Glomerular visceral epithelial cell (primary cell): Measurements from ENCODE around the gene ZSWIM5.
"Not testable (repeated sequence)": the region's sequence is repeated elsewhere in the genome, so short reads cannot be mapped to it uniquely, and the experiment has no call there.

Experiments used
- DNase-seq: peaks from one replicate; pipeline ENCODE4 v3.0.0-alpha.2; 2016; ENCODE audit errors: extremely low spot score

Gene ZSWIM5

GRCh38 chr1:45003741-45004140 is 202.7 kb downstream of the ZSWIM5 start:
- no peak for DNase-seq

DNA sequence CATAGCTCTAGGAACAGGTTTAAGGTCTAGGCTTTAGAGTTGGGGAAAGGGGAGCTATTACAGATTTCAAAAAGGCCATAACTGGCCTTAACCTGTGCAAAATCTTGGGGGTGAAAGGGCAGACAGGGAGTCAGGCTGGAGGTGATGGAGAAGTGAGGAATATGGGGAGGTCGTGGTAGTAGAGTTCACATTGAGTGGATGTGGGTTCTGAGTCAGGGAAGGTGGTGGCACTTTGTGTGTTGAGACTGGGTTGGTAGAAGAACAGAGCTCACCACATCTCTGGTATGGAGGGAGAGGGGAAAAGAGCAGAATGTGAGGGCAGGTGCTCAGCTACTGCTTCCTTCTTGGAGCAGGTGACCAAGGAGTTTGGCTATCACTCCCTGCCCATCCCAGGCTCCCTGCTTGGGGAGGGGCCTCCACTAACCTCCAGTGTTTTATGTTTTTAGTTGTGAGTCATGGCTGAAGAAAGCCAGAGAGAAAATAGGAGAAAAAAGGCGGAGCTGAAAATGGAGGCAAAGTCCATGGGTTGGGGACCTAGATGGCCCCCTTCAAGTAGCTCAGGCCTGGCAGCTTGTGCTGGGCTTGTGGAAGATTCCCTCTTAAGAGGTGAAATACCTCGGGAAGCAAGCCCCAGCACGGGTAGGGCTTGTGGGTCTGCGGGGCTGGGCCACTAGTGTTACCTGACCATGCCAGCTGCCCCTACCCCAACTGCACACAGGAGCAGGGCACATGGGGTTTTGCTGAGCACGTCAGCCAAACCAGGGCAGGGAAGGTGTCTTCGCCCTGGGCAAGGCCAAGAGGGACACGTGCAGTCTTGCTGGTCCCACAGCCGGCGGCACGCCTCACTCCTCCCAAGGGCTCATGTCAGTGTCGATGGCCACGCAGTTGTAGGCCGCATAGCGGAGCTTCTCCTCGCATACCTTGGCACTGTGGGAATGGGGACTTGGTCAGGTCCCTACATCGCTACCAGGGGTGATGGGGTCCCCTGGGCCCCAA is 203.5 kb downstream of the ZSWIM5 start:
- no peak for DNase-seq

DNA sequence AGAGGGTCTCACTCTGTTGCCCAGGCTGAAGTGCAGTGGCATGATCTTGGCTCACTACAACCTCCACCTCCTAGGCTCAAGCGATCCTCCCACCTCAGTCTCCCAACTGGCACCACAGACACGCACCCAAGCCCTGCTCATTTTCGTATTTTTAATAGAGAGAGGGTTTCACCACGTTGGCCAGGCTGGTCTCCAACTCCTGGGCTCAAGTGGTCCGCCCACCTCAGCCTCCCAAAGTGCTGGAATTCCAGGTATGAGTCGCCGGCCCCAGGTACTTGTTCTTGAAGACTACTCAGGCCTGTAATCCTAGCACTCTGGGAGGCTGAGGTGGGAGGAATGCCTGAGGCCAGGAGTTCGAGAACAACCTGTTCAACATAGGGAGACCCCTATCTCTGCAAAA is 204.8 kb downstream of the ZSWIM5 start:
- DNase-seq = not testable (repeated sequence)

DNA sequence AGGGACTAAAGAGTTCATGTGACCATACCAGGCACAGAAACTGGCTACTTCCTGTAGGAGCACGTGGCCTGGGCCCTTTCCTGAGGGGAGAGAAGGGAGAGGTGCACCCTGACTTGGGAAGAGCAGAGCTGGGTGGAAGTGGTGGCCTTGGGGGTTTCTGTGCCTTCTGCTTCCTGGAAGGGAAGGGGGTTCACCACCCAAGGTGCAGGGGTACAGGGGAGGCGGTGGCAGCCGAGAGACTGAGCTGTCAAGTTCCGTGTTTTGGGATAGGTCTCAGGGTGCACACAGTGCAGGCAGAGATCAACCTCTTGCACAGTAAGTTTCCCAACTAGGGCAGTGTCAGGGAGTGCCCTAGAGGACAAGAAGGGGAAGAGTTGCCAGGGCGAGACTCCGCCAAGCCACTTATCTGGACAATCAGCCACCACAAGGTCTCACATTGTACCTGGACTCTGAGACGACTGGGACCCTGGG is 205.4 kb downstream of the ZSWIM5 start:
- DNase-seq = no peak

DNA sequence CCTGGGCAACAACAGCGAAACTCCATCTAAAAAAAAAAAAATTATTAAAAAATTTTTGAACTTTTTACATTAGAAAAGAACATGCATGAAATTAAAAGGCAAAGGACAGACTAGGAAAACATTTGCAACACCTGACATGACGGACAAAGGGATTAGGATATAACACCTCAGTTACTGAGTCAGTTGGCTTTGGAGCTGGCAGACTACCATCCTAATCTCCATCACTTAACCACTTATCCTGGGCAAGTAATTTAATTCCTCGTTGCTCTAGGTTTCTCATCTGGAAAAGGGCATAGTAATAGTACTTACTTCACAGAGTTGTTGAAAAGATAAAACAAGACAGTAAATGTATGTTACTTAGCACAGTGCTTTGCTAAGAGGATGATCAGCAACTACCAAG is 207.2 kb downstream of the ZSWIM5 start:
- DNase-seq = no peak

GRCh38 chr1:44995467-44996238 is 210.8 kb downstream of the ZSWIM5 start:
- DNase-seq = no peak

DNA sequence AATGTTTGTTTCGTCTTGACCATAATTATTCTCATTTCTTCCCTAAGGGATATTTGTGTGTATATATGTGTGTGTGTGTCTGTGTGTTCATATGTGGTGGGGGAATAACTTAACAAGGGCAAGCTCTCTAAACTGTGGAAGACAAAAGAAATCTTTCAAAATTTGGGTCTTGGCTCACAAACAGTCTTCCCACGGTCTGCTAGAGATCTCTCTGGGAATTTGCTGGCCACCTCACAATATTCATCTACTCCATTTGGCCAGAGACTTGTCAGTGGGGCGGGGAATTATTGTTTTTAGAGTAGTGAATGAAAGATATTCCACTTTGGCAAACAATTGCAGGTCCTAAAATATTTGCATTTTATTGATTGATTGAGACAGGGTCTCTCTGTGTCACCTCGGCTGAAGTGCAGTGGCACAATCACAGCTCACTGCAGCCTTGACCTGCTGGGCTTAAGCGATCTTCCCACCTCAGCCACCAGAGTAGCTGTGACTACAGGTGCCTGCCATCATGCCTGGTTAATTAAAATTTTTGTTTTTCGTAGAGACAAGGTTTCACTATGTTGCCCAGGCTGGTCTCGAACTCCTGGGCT is 212.0 kb downstream of the ZSWIM5 start:
- no peak for DNase-seq

- DNase-seq = no peak
These were observed 217.8 kb downstream of the ZSWIM5 start for GRCh38 chr1:44988531-44989156.

- DNase-seq = no peak
These were observed 220.6 kb downstream of the ZSWIM5 start for GRCh38 chr1:44985747-44986359.

- not testable (repeated sequence) for DNase-seq
These were observed 229.0 kb downstream of the ZSWIM5 start for GRCh38 chr1:44977372-44977771.

DNA sequence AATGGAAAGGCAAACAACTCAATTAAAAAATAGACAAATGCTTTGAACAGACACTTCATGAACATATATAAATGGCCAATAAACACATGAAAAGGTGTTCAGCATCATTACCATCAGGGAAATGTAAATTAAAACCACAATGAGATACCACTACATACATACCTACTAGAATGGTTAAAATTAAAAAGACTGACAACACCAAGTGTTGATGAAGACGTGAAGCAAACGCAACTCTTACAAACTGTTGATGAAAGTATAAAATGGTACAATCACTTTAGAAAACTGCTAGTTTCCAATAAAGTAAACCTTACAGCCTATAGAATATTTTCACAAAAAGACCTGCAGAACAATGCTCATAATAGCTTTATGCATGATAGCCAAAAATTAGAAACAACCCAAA is 230.2 kb downstream of the ZSWIM5 start:
- no peak for DNase-seq

DNA sequence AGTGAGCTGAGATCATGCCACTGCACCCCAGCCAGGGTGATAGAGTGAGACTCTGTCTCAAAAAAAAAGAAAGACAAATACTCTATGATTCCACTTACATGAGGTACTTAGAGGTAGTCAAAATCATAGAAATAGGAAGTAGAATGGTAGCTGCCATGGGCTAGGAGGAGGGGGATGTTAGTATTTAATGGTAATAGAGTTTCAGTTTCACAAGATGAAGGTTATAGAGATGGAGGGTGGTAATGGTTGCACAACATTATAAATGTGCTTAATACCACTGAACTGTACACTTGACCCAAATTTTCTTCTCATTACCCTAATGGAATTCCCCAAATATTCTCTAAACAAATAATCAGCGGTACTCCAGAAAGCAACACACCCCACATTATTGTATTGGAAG is 232.8 kb downstream of the ZSWIM5 start:
- no peak for DNase-seq

DNA sequence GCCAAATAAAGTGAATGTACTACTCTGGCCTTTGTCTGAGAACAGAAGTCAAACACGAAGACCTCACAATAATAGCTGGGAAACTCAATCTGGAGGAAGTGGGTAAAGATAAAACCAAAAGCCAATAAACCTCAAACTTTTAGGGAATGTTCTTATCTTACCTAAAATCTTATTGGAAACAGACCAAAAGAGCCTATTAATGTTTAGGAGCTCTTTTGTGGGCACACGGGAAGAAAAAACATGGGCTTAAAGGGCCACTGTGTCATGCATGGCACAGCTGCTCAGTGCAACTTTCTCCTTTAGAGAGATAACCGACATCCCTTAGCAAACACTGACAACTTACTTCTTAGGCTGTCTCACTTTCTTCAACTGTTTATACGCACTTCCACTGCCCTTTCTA is 236.1 kb downstream of the ZSWIM5 start:
- no peak for DNase-seq
